Progenitor cell of endocrine pancreas (in vitro differentiated cells): Measurements from ENCODE around the gene PAX7. TPM values are rescaled to one million over a fixed set of nuclear protein-coding genes. Genes with fewer than 3 reads are reported as not detected.
"Not testable (repeated sequence)": the region's sequence is repeated elsewhere in the genome, so short reads cannot be mapped to it uniquely, and the experiment has no call there.

Experiments used
- DNase-seq: peaks from one replicate; pipeline ENCODE4 v3.0.0; 2021; ENCODE audit warnings: low spot score; ENCODE audit not compliant: unreplicated experiment
- H3K27ac Mint-ChIP-seq: 2 replicates; pipeline ENCODE4 v1.8.0; 2021; ENCODE audit warnings: mild to moderate bottlenecking, moderate library complexity, mixed read lengths
- H3K27me3 Mint-ChIP-seq: 2 replicates; pipeline ENCODE4 v1.8.0; 2021; ENCODE audit warnings: mixed read lengths
- H3K36me3 Mint-ChIP-seq: 2 replicates; pipeline ENCODE4 v1.8.0; 2022; ENCODE audit warnings: mixed read lengths; ENCODE audit not compliant: insufficient read depth
- H3K4me1 Mint-ChIP-seq: 2 replicates; pipeline ENCODE4 v1.8.0; 2021; ENCODE audit warnings: low read depth, mixed read lengths
- H3K4me3 Mint-ChIP-seq: 2 replicates; pipeline ENCODE4 v1.8.0; 2021; ENCODE audit warnings: low read depth, mild to moderate bottlenecking, moderate library complexity, mixed read lengths
- H3K9me3 Mint-ChIP-seq: 2 replicates; pipeline ENCODE4 v1.8.0; 2021; ENCODE audit warnings: low read depth, mixed read lengths
- long read RNA-seq: library from polyadenylated mRNA; unstranded; transcript quantifications from one replicate; pipeline ENCODE4 v2.0.0, GENCODE V29; 2020
- total RNA-seq: library from RNA; stranded (reverse); gene quantifications from 2 replicates; pipeline ENCODE4 v1.2.1, GENCODE V29; 2021
- TF ChIP-seq, protein P1 (sequence below): fragments of 200-600 bp; sonication (generic); IDR thresholded peaks from one replicate; pipeline ENCODE4 v1.5.0; 2021; ENCODE audit warnings: antibody characterized with exemption, mild to moderate bottlenecking; ENCODE audit not compliant: unreplicated experiment

The PAX7 gene
- not detected in 2 replicates for total RNA-seq
- long read RNA-seq, result 0 reads

GRCh38 chr1:18630511-18631495 is at the start of gene PAX7:
TSS of gene PAX7 (plus strand) at chr1:18630846. CDS start at chr1:18631604, 758 bp downstream.
- no peaks in the 10 kb centered on the region for H3K9me3 Mint-ChIP-seq
- H3K4me3 Mint-ChIP-seq, result no peak within 1 kb of the TSS
- TF ChIP-seq, protein P1, sequence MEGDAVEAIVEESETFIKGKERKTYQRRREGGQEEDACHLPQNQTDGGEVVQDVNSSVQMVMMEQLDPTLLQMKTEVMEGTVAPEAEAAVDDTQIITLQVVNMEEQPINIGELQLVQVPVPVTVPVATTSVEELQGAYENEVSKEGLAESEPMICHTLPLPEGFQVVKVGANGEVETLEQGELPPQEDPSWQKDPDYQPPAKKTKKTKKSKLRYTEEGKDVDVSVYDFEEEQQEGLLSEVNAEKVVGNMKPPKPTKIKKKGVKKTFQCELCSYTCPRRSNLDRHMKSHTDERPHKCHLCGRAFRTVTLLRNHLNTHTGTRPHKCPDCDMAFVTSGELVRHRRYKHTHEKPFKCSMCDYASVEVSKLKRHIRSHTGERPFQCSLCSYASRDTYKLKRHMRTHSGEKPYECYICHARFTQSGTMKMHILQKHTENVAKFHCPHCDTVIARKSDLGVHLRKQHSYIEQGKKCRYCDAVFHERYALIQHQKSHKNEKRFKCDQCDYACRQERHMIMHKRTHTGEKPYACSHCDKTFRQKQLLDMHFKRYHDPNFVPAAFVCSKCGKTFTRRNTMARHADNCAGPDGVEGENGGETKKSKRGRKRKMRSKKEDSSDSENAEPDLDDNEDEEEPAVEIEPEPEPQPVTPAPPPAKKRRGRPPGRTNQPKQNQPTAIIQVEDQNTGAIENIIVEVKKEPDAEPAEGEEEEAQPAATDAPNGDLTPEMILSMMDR, result no peak
- H3K27me3 Mint-ChIP-seq, result peaks cover 98% of the 10 kb centered on the region
- peaks cover 3% of the 10 kb centered on the region for H3K4me1 Mint-ChIP-seq
- H3K27ac Mint-ChIP-seq, result no peak within 1 kb of the TSS
- DNase-seq, result no peak
- H3K36me3 Mint-ChIP-seq, result no peaks in the 10 kb centered on the region

GRCh38 chr1:18581420-18581880 is 49.2 kb upstream of the PAX7 start:
- no peak overlapping the region for H3K27ac Mint-ChIP-seq
- peak; percentile 52 for DNase-seq
- peaks cover 28% of the 10 kb centered on the region for H3K27me3 Mint-ChIP-seq

DNA sequence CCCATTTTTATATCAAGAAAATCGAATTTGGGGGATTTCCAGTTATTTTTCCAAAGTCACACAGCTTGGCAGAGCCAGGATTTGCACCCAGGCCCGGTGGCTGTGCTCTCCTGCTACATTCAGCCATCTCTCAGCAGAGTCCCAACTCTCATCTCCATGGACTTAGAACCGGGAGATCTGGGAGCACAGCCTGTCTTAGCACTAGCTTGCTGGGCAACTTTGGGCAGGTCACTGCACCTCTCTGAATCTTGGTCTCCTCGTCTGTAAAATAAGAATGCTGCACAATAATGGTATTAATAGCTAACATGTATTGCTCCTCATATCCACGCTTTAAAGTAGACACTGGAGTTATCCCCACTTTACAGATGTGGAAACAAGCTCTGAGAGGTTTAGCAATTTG is 47.8 kb upstream of the PAX7 start:
- Mint-ChIP-seq H3K4me3 (no peak overlapping the region), H3K27me3 (peaks cover 42% of the 10 kb centered on the region), H3K9me3 (no peaks in the 10 kb centered on the region), H3K27ac (no peak overlapping the region), H3K4me1 (no peaks in the 10 kb centered on the region), H3K36me3 (no peaks in the 10 kb centered on the region)
- TF ChIP-seq, protein P1, result no peak
- DNase-seq, result no peak

More at GRCh38 chr1:18581420-18581880, 49.2 kb upstream of the PAX7 start:
- TF ChIP-seq, protein P1, result peak; percentile 93
- H3K4me3 Mint-ChIP-seq, result no peak overlapping the region
- H3K36me3 Mint-ChIP-seq, result no peaks in the 10 kb centered on the region
- H3K4me1 Mint-ChIP-seq, result no peaks in the 10 kb centered on the region
- H3K9me3 Mint-ChIP-seq, result no peaks in the 10 kb centered on the region

GRCh38 chr1:18583326-18583941 is 47.2 kb upstream of the PAX7 start:
- H3K27me3 Mint-ChIP-seq, result peaks cover 43% of the 10 kb centered on the region
- DNase-seq, result no peak
- H3K9me3 Mint-ChIP-seq, result no peaks in the 10 kb centered on the region
- H3K4me3 Mint-ChIP-seq, result no peak overlapping the region
- no peaks in the 10 kb centered on the region for H3K36me3 Mint-ChIP-seq
- TF ChIP-seq, protein P1, result no peak
- no peak overlapping the region for H3K27ac Mint-ChIP-seq
- H3K4me1 Mint-ChIP-seq, result no peaks in the 10 kb centered on the region

GRCh38 chr1:18586016-18586415 is 44.6 kb upstream of the PAX7 start:
- not testable (repeated sequence) for H3K4me1 Mint-ChIP-seq, H3K36me3 Mint-ChIP-seq, DNase-seq, H3K27ac Mint-ChIP-seq, H3K4me3 Mint-ChIP-seq, H3K9me3 Mint-ChIP-seq
- peaks cover 50% of the 10 kb centered on the region for H3K27me3 Mint-ChIP-seq
